ENCODE results near the gene POU3F3. TPM values are rescaled to one million over a fixed set of nuclear protein-coding genes. Genes with fewer than 3 reads are reported as not detected.

Gene POU3F3
- total RNA-seq: not detected

- no peak for ATAC-seq
- Mint-ChIP-seq H3K9me3 (ENCODE audit: low read depth) (no peaks in the 10 kb centered on the region), H3K27me3 (peaks cover 80% of the 10 kb centered on the region), H3K36me3 (peaks cover 12% of the 10 kb centered on the region), H3K4me1 (peaks cover 29% of the 10 kb centered on the region), H3K27ac (peak within 1 kb of the TSS; percentile 75), H3K4me3 (peak within 1 kb of the TSS; percentile 58)
- CTCF ChIA-PET: interaction anchor here (0.5 kb wide), 1 partner anchor 202 kb away, joined by 3 read pairs; no protein-coding TSS in a partner anchor
- no peak for DNase-seq
Observed at GRCh38 chr2:104853534-104854497, at the start of gene POU3F3. Gene POU3F3, plus strand, starts transcription at chr2:104854115. Its CDS starts 1,396 bp downstream, at chr2:104855511.

GRCh38 chr2:104804148-104804890 is 49.6 kb upstream of the POU3F3 start:
- Mint-ChIP-seq H3K4me1 (no peaks in the 10 kb centered on the region), H3K36me3 (no peaks in the 10 kb centered on the region), H3K4me3 (no peak overlapping the region), H3K27me3 (no peaks in the 10 kb centered on the region), H3K9me3 (ENCODE audit: low read depth) (peaks cover 2% of the 10 kb centered on the region), H3K27ac (no peak overlapping the region)
- DNase-seq: no peak
- CTCF ChIA-PET: no interaction called here
- no peak for ATAC-seq

- no peak overlapping the region for H3K4me3 Mint-ChIP-seq
- CTCF ChIA-PET: no interaction called here
- no peak overlapping the region for H3K27ac Mint-ChIP-seq
- H3K4me1 Mint-ChIP-seq: no peaks in the 10 kb centered on the region
- no peaks in the 10 kb centered on the region for H3K36me3 Mint-ChIP-seq
- ATAC-seq (no peak), DNase-seq (no peak)
- no peaks in the 10 kb centered on the region for H3K27me3 Mint-ChIP-seq
- H3K9me3 Mint-ChIP-seq (ENCODE audit: low read depth): no peaks in the 10 kb centered on the region
Observed at GRCh38 chr2:104812286-104812685, 41.6 kb upstream of the POU3F3 start.

GRCh38 chr2:104816143-104816542 is 37.8 kb upstream of the POU3F3 start:
- H3K27ac Mint-ChIP-seq: no peak overlapping the region
- no peaks in the 10 kb centered on the region for H3K4me1 Mint-ChIP-seq
- H3K36me3 Mint-ChIP-seq: no peaks in the 10 kb centered on the region
- no peak overlapping the region for H3K4me3 Mint-ChIP-seq
- CTCF ChIA-PET: no interaction called here
- DNase-seq: no peak
- ATAC-seq: no peak
- H3K27me3 Mint-ChIP-seq: no peaks in the 10 kb centered on the region
- H3K9me3 Mint-ChIP-seq (ENCODE audit: low read depth): no peaks in the 10 kb centered on the region

DNA sequence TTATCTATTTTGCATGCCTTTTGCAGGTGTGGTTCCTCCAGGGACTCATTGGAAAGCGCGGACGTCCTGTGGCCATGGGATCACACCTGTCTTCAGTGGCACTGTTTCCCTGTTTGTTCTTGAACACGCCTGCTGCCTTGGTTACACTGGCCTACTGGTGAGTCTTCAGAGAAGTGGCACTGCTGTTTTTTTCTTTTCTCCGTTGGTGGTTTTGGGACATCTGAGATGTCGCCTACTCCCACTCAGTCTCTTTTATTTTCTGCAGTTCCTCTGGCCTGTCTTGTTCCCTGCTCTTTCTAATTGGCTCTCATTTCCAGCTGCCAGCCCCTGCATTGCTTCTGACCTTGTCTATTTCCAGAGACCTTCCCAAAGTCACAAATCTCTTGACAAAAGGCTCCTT is 35.7 kb upstream of the POU3F3 start:
- no peak overlapping the region for H3K27ac Mint-ChIP-seq
- ATAC-seq (no peak), DNase-seq (no peak)

GRCh38 chr2:104820126-104820525 is 33.8 kb upstream of the POU3F3 start:
- CTCF ChIA-PET: no interaction called here
- no peaks in the 10 kb centered on the region for H3K27me3 Mint-ChIP-seq
- no peak overlapping the region for H3K4me3 Mint-ChIP-seq

More for the DNA sequence above, 35.7 kb upstream of the POU3F3 start:
- Mint-ChIP-seq H3K36me3 (no peaks in the 10 kb centered on the region), H3K9me3 (ENCODE audit: low read depth) (no peaks in the 10 kb centered on the region), H3K27me3 (no peaks in the 10 kb centered on the region), H3K4me3 (no peak overlapping the region), H3K4me1 (no peaks in the 10 kb centered on the region)
- CTCF ChIA-PET: no interaction called here

DNA sequence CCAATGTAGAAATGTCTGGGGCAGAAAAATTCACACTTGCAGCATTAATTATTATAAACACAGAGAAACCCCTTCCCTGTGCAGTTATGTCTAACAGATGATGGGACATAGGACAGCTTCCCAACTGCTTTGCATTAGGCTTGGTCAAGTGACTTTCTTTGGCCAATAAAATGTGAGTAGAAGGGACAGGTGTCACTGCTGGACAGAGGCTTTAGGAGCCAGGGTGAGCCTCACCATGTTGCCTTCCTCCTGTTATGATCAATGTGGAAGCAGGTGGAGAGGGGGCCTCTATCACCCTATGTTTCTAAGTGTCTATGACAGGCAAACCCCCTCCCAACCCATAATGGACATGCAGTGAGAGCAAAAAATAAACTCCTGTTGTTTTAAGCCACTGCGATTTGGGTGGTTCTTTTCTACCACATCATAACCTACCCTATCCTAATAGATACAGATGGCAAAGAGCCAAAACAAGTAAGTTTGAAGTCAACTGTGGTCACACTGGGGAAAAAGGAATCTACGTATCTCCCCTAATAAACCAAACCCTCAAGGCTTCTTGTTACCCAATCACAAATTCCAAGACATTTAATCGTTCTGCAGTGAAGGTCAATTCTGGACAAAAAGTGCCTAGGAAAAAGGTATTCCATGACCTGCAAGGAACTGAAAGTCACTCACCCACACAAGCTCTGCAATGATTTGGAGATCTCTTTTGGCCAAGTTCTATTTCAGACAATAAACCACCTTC is 28.6 kb upstream of the POU3F3 start:
- Mint-ChIP-seq H3K4me1 (no peaks in the 10 kb centered on the region), H3K27ac (no peak overlapping the region), H3K4me3 (no peak overlapping the region), H3K36me3 (peaks cover 3% of the 10 kb centered on the region), H3K9me3 (ENCODE audit: low read depth) (peaks cover 8% of the 10 kb centered on the region), H3K27me3 (no peaks in the 10 kb centered on the region)
- CTCF ChIA-PET: no interaction called here
- DNase-seq (no peak), ATAC-seq (no peak)

More at GRCh38 chr2:104820126-104820525, 33.8 kb upstream of the POU3F3 start:
- no peak for ATAC-seq
- Mint-ChIP-seq H3K9me3 (ENCODE audit: low read depth) (peaks cover 8% of the 10 kb centered on the region), H3K4me1 (no peaks in the 10 kb centered on the region), H3K27ac (no peak overlapping the region), H3K36me3 (peaks cover 3% of the 10 kb centered on the region)
- no peak for DNase-seq

DNA sequence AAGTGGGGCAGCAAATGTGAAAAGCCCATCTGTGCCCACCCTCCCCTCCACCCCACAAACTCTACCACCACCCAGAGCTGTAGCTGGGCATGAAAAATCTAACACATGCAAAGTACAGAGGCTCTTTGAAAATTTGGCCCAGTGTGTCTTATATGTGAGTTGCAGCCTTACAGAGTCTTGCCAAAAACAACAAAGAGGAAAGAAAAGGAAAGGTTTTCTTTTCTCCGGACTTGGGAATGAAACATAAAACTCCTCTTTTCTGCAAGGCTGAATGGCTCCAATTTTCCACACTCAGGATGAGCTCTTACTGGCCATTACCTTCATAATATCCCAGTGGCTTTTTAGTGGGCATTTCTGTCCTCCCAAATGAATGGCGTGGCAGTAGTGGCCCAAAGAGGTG is 27.9 kb upstream of the POU3F3 start:
- Mint-ChIP-seq H3K4me1 (no peaks in the 10 kb centered on the region), H3K27ac (no peak overlapping the region)

GRCh38 chr2:104831742-104832141 is 22.2 kb upstream of the POU3F3 start:
- Mint-ChIP-seq H3K27ac (no peak overlapping the region), H3K4me3 (no peak overlapping the region), H3K27me3 (no peaks in the 10 kb centered on the region), H3K9me3 (ENCODE audit: low read depth) (no peaks in the 10 kb centered on the region), H3K4me1 (no peaks in the 10 kb centered on the region), H3K36me3 (no peaks in the 10 kb centered on the region)
- ATAC-seq (no peak), DNase-seq (no peak)
- CTCF ChIA-PET: interaction anchor here (1.0 kb wide), 1 partner anchor 18 kb away, joined by 3 read pairs; no protein-coding TSS in a partner anchor

More for the DNA sequence above, 27.9 kb upstream of the POU3F3 start:
- ATAC-seq: no peak
- no peak for DNase-seq
- peaks cover 8% of the 10 kb centered on the region for H3K9me3 Mint-ChIP-seq (ENCODE audit: low read depth)
- H3K27me3 Mint-ChIP-seq: no peaks in the 10 kb centered on the region
- CTCF ChIA-PET: no interaction called here
- H3K36me3 Mint-ChIP-seq: peaks cover 3% of the 10 kb centered on the region
- no peak overlapping the region for H3K4me3 Mint-ChIP-seq

- Mint-ChIP-seq H3K36me3 (no peaks in the 10 kb centered on the region), H3K27ac (no peak overlapping the region), H3K4me1 (no peaks in the 10 kb centered on the region), H3K9me3 (ENCODE audit: low read depth) (no peaks in the 10 kb centered on the region), H3K27me3 (peaks cover 9% of the 10 kb centered on the region), H3K4me3 (no peak overlapping the region)
- ATAC-seq: no peak
- no peak for DNase-seq
- CTCF ChIA-PET: no interaction called here
Observed at GRCh38 chr2:104834431-104835153, 19.3 kb upstream of the POU3F3 start.

DNA sequence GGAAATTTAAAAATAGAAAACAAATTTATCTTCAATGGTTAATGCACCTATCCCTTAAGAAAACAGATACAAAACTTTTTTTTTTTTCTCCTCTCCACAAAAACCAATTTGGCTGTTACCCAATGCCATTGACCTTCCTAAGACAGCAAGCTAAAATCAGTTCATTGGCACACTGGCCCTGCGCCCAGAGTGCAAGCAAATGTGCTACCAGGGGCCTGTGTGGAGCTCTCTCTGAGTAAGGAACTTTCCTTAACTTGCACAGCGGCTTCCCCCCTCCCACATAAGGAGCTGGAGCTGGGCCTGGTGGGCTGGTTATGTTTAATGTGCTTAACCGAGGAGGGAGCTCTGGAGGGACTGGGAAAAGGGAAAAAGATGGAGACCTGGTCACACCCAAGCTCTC is 17.6 kb upstream of the POU3F3 start:
- no peak overlapping the region for H3K4me3 Mint-ChIP-seq
- no peaks in the 10 kb centered on the region for H3K9me3 Mint-ChIP-seq (ENCODE audit: low read depth)
- H3K4me1 Mint-ChIP-seq: no peaks in the 10 kb centered on the region
- ATAC-seq: no peak
- DNase-seq: no peak
- H3K27ac Mint-ChIP-seq: no peak overlapping the region
- no peaks in the 10 kb centered on the region for H3K36me3 Mint-ChIP-seq
- H3K27me3 Mint-ChIP-seq: peaks cover 16% of the 10 kb centered on the region
- CTCF ChIA-PET: interaction anchor here (2.1 kb wide), 1 partner anchor 13 kb away, joined by 5 read pairs; no protein-coding TSS in a partner anchor

- H3K9me3 Mint-ChIP-seq (ENCODE audit: low read depth): no peaks in the 10 kb centered on the region
- no peak overlapping the region for H3K4me3 Mint-ChIP-seq
- no peak overlapping the region for H3K27ac Mint-ChIP-seq
- DNase-seq (no peak), ATAC-seq (no peak)
- H3K27me3 Mint-ChIP-seq: peaks cover 22% of the 10 kb centered on the region
- no peaks in the 10 kb centered on the region for H3K4me1 Mint-ChIP-seq
- CTCF ChIA-PET: interaction anchor here (2.1 kb wide), 1 partner anchor 12 kb away, joined by 5 read pairs; no protein-coding TSS in a partner anchor
- no peaks in the 10 kb centered on the region for H3K36me3 Mint-ChIP-seq
Observed at GRCh38 chr2:104836841-104837240, 17.1 kb upstream of the POU3F3 start.

Data from activated CD8-positive, alpha-beta memory T cell treated with anti-CD3 and anti-CD28 coated beads, Interleukin-2, amount 10 ng/mL, durations not matched to agents 7 days and 5 days (primary cell).